ENCODE data around the gene MTA2. TPM values are rescaled to one million over a fixed set of nuclear protein-coding genes. Genes with fewer than 3 reads are reported as not detected.

The MTA2 gene
- total RNA-seq, 1 donor from 2014 or later, result 26.3 TPM

GRCh38 chr11:62601122-62601371, 618 bp downstream of the MTA2 start:
- H3K36me3 ChIP-seq, result peaks cover 41% of the 10 kb centered on the region
- H3K9me3 ChIP-seq (replicated peaks), result no peaks in the 10 kb centered on the region
- H3K4me1 ChIP-seq, result peaks cover 51% of the 10 kb centered on the region
- no peaks in the 10 kb centered on the region for H3K27me3 ChIP-seq (ENCODE audit: low read depth)
- peak overlapping the region; percentile 95 for H3K27ac ChIP-seq (replicated peaks)
- TF ChIP-seq CTCF (IDR thresholded peaks at IDR 0.05; ENCODE audit: borderline replicate concordance), result no peak
- H3K4me3 ChIP-seq, result peak overlapping the region; percentile 80
- intact Hi-C loops (cut with micrococcal nuclease), result no loop called here
- DNase-seq, result peak; percentile 62

GRCh38 chr11:62600367-62601121, 1.1 kb downstream of the MTA2 start:
- H3K27ac ChIP-seq (replicated peaks), result peak overlapping the region; percentile 95
- no peak for TF ChIP-seq CTCF (IDR thresholded peaks at IDR 0.05; ENCODE audit: borderline replicate concordance)
- no peaks in the 10 kb centered on the region for H3K9me3 ChIP-seq (replicated peaks)
- intact Hi-C loops (cut with micrococcal nuclease), result no loop called here
- no peak for DNase-seq
- peak overlapping the region; percentile 80 for H3K4me3 ChIP-seq
- H3K36me3 ChIP-seq, result peaks cover 41% of the 10 kb centered on the region
- peaks cover 51% of the 10 kb centered on the region for H3K4me1 ChIP-seq
- no peaks in the 10 kb centered on the region for H3K27me3 ChIP-seq (ENCODE audit: low read depth)

GRCh38 chr11:62599901-62600300, 1.8 kb downstream of the MTA2 start:
- H3K27me3 ChIP-seq (ENCODE audit: low read depth), result no peaks in the 10 kb centered on the region
- H3K9me3 ChIP-seq (replicated peaks), result no peaks in the 10 kb centered on the region
- peaks cover 51% of the 10 kb centered on the region for H3K4me1 ChIP-seq
- DNase-seq, result no peak
- TF ChIP-seq CTCF (IDR thresholded peaks at IDR 0.05; ENCODE audit: borderline replicate concordance), result no peak
- peaks cover 41% of the 10 kb centered on the region for H3K36me3 ChIP-seq
- intact Hi-C loops (cut with micrococcal nuclease), result no loop called here
- H3K4me3 ChIP-seq, result peak overlapping the region; percentile 80
- peak overlapping the region; percentile 95 for H3K27ac ChIP-seq (replicated peaks)

- peak overlapping the region; percentile 95 for H3K27ac ChIP-seq (replicated peaks)
- DNase-seq, result peak; percentile 93
- peak overlapping the region; percentile 80 for H3K4me3 ChIP-seq
- intact Hi-C loops (cut with micrococcal nuclease), result no loop called here
- H3K27me3 ChIP-seq (ENCODE audit: low read depth), result no peaks in the 10 kb centered on the region
- no peaks in the 10 kb centered on the region for H3K9me3 ChIP-seq (replicated peaks)
- peaks cover 51% of the 10 kb centered on the region for H3K4me1 ChIP-seq
- peaks cover 45% of the 10 kb centered on the region for H3K36me3 ChIP-seq
- no peak for TF ChIP-seq CTCF (IDR thresholded peaks at IDR 0.05; ENCODE audit: borderline replicate concordance)
Measured at GRCh38 chr11:62599069-62599696, 2.5 kb downstream of the MTA2 start.

GRCh38 chr11:62595124-62595523, 6.5 kb downstream of the MTA2 start:
- no peak overlapping the region for H3K27ac ChIP-seq (replicated peaks)
- peaks cover 54% of the 10 kb centered on the region for H3K4me1 ChIP-seq
- H3K36me3 ChIP-seq, result peaks cover 53% of the 10 kb centered on the region
- intact Hi-C loops (cut with micrococcal nuclease), result no loop called here
- H3K27me3 ChIP-seq (ENCODE audit: low read depth), result no peaks in the 10 kb centered on the region
- no peak for DNase-seq
- no peaks in the 10 kb centered on the region for H3K9me3 ChIP-seq (replicated peaks)
- no peak for TF ChIP-seq CTCF (IDR thresholded peaks at IDR 0.05; ENCODE audit: borderline replicate concordance)
- H3K4me3 ChIP-seq, result no peak overlapping the region
